ENCODE data around the gene NUDT8. TPM values are rescaled to one million over a fixed set of nuclear protein-coding genes. Genes with fewer than 3 reads are reported as not detected.
"Not testable (repeated sequence)": the region's sequence is repeated elsewhere in the genome, so short reads cannot be mapped to it uniquely, and the experiment has no call there.

The NUDT8 gene
- total RNA-seq, 1 donor from 2014 or later, result 6.2 TPM

DNA sequence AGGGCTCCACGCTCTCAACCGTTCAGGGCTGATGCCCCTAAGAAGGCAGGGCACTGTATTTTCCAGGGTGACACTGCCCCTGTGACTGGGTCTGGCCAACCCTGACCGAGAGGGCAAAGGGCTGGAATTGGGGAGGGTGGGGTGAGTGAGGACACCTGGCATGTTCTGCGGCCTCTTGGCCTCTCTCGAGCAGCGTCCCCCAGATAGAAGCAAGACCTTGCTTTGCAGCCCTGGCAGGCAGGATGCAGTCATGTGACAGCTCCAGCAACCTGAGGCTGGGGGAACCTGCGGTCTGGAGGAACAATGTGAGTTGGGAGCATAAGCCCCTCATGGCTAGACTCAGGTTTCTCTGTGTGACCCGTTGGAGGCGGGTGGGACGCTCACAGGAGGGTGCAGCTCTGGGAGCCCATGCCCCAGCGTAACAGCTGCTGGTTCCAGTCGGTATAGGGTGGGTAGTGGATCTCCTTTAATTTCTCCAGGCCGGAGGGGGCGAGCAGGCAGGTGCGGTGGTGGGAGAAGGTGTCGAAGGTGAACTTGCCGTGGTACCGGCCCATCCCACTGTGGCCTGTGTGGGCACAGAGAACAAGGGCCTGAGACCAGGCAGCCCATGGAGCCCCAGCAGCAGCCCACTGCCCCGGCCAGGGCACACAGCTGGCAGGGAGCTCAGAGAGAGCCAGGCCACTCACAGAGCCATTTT is 33.2 kb upstream of the NUDT8 start:
- Mint-ChIP-seq H3K36me3 (no peaks in the 10 kb centered on the region), H3K9me3 (no peaks in the 10 kb centered on the region), H3K27ac (no peak overlapping the region), H3K4me1 (peaks cover 6% of the 10 kb centered on the region), H3K4me3 (no peak overlapping the region), H3K27me3 (ENCODE audit: low read depth) (no peaks in the 10 kb centered on the region)
- no peak for DNase-seq (ENCODE audit: low spot score in 2 of 2, unreplicated experiment in 2 of 2)
- TF ChIP-seq, protein P1, sequence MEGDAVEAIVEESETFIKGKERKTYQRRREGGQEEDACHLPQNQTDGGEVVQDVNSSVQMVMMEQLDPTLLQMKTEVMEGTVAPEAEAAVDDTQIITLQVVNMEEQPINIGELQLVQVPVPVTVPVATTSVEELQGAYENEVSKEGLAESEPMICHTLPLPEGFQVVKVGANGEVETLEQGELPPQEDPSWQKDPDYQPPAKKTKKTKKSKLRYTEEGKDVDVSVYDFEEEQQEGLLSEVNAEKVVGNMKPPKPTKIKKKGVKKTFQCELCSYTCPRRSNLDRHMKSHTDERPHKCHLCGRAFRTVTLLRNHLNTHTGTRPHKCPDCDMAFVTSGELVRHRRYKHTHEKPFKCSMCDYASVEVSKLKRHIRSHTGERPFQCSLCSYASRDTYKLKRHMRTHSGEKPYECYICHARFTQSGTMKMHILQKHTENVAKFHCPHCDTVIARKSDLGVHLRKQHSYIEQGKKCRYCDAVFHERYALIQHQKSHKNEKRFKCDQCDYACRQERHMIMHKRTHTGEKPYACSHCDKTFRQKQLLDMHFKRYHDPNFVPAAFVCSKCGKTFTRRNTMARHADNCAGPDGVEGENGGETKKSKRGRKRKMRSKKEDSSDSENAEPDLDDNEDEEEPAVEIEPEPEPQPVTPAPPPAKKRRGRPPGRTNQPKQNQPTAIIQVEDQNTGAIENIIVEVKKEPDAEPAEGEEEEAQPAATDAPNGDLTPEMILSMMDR (IDR thresholded peaks at IDR 0.05; ENCODE audit: unreplicated experiment), result no peak

DNA sequence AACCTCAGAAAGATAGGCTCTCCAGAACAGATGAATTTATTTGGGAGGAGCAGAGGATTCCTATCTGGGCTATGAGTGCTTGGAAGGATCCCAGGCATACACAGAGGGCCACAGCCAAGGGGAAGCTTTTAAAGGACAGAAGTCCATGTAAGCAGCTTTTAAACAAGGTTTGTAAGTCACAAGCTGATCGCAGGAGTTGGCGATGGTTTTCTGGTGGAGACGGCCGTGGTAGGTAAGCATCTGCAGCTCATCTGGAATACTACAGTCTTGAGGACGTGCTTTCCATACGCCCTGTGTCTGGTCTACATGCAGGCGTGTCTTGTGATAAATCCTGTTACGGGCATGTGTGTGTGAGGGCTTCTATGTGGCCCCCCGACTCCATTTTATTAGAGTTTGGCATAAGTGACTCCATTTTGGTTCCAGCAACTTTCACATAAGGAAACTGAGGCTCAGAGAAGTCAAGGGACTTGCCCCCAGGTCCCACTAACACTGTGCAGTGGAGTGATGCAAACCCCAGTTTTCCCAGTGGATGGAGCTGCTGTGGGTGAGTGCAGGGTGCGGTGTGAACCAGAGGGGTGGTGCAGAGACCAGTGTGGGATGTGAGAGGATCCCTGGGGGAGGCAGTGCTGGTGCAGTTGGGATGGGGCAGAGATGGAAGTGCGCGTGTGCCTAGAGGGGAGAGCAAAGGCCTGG is 32.6 kb upstream of the NUDT8 start:
- Mint-ChIP-seq H3K27me3 (ENCODE audit: low read depth) (no peaks in the 10 kb centered on the region), H3K4me1 (peaks cover 6% of the 10 kb centered on the region), H3K27ac (no peak overlapping the region), H3K36me3 (no peaks in the 10 kb centered on the region), H3K4me3 (no peak overlapping the region), H3K9me3 (no peaks in the 10 kb centered on the region)
- TF ChIP-seq, protein P1 (IDR thresholded peaks at IDR 0.05; ENCODE audit: unreplicated experiment), result no peak
- DNase-seq (ENCODE audit: low spot score in 2 of 2, unreplicated experiment in 2 of 2), result no peak

DNA sequence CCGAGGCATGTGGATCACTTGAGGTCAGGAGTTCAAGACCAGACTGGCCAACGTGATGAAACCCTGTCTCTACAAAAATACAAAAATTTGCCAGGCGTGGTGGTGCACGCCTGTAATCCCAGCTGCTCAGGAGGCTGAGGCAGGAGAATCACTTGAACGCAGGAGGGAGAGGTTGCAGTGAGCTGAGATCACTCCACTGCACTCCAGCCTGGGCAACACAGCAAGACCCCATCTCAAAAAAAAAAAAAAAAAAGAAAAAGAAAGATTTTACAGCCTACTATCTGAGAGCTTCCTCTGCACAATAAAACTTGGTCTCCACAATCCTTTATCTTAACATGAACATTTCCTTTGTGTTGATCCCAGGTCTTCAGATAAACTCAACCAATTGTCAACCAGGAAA is 31.0 kb upstream of the NUDT8 start:
- H3K27ac Mint-ChIP-seq; H3K36me3 Mint-ChIP-seq; H3K9me3 Mint-ChIP-seq; H3K4me3 Mint-ChIP-seq; H3K27me3 Mint-ChIP-seq (ENCODE audit: low read depth); DNase-seq (ENCODE audit: low spot score in 2 of 2, unreplicated experiment in 2 of 2); H3K4me1 Mint-ChIP-seq: not testable (repeated sequence)

DNA sequence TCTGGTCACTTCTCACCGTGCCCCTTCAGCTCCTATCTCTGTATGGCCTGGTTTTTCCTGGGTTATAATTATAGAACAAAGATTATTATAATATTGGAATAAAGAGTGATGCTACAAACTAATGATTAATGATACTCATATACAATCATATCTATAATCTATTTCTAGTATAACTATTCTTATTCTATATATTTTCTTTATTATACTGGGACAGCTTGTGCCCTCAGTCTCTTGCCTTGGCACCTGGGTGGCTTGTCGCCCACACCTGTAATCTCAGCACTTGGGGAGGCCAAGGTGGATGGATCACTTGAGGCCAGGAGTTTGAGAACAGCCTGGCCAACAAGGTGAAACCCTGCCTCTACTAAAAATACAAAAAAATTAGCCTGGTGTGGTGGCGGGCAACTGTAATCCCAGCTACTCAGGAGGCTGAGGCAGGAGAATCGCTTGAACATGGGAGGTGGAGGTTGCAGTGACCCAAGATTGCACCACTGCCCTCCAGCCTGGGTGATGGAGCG is 30.0 kb upstream of the NUDT8 start:
- not testable (repeated sequence) for H3K9me3 Mint-ChIP-seq; H3K4me3 Mint-ChIP-seq; H3K36me3 Mint-ChIP-seq; DNase-seq (ENCODE audit: low spot score in 2 of 2, unreplicated experiment in 2 of 2); H3K27me3 Mint-ChIP-seq (ENCODE audit: low read depth); H3K4me1 Mint-ChIP-seq; H3K27ac Mint-ChIP-seq

DNA sequence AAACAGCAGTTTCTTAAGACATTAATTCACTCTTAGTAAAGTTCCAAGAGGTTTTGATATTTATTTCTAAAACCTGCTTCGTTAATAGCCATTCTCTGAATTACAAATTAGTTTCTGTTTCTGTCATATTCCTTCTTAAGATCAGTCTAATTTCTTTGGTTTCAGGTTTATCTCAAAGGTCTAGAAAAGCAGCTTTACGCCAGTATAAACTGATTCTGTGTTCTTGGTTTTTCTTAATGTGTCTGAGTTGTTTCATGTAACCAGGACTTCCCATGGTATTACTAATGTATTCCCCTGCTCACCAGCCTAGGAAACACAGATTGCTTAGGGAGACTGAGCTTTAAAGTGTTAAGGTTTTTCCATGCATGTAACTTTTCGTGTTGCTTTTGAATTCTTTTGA is 27.6 kb upstream of the NUDT8 start:
- no peak overlapping the region for H3K4me3 Mint-ChIP-seq
- H3K36me3 Mint-ChIP-seq, result no peaks in the 10 kb centered on the region
- no peaks in the 10 kb centered on the region for H3K9me3 Mint-ChIP-seq
- no peak overlapping the region for H3K27ac Mint-ChIP-seq
- DNase-seq (ENCODE audit: low spot score in 2 of 2, unreplicated experiment in 2 of 2), result no peak
- H3K4me1 Mint-ChIP-seq, result peaks cover 11% of the 10 kb centered on the region
- TF ChIP-seq, protein P1 (IDR thresholded peaks at IDR 0.05; ENCODE audit: unreplicated experiment), result no peak
- H3K27me3 Mint-ChIP-seq (ENCODE audit: low read depth), result peaks cover 15% of the 10 kb centered on the region

DNA sequence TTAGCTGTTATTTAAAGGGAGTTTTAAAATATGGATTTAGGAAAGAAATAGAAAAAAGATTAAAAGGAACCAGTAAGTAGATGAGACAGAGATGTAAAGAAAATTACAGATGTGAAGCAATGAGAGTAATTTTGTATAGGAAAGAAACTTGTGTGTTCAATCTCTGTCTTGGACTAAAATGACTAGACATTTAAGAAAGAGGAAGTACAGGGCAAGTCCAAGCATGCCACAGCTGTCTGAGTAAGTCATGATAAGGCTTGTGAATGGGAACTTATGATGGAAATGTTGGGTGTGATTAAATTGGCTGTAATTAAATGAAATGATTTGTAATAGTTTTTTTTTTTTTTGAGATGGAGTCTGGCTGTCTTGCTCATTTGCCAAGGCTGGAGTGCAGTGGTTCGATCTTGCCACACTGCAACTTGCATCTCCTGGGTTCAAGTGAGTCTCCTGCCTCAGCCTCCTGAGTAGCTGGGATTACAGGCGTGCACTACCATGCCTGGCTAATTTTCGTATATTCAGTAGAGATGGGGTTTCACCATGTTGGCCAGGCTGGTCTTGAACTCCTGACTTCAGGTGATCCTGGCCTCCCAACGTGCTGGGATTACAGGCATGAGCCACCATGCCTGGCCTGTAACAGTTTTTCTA is 26.7 kb upstream of the NUDT8 start:
- Mint-ChIP-seq H3K36me3 (no peaks in the 10 kb centered on the region), H3K4me3 (no peak overlapping the region), H3K4me1 (peaks cover 13% of the 10 kb centered on the region), H3K9me3 (no peaks in the 10 kb centered on the region), H3K27me3 (ENCODE audit: low read depth) (peaks cover 15% of the 10 kb centered on the region), H3K27ac (no peak overlapping the region)
- TF ChIP-seq, protein P1 (IDR thresholded peaks at IDR 0.05; ENCODE audit: unreplicated experiment), result no peak
- no peak for DNase-seq (ENCODE audit: low spot score in 2 of 2, unreplicated experiment in 2 of 2)

Measured in mesothelial cell of epicardium (in vitro differentiated cells).